PC-3 (cell line): Measurements from ENCODE around the gene MBOAT7. TPM values are rescaled to one million over a fixed set of nuclear protein-coding genes. Genes with fewer than 3 reads are reported as not detected.

Experiments
- ATAC-seq: fragments of 200-7000 bp; cut with Tn5 transposase; 2 replicates; pipeline ENCODE4 v1.9.1; 2020; ENCODE audit warnings: mild to moderate bottlenecking, moderate library complexity
- BruUV-seq: library from RNA; stranded (reverse); fragments of 400-500 nt; replicated peaks from 2 replicates; lab custom pipeline; 2021; lab: Mats Ljungman, UMichigan
- CTCF ChIA-PET: fragments of 300-600 bp; sonication (Branson Sonifier 250); formaldehyde crosslinking; loops from one replicate; lab custom pipeline; 2022; ENCODE audit warnings: antibody characterized with exemption; lab: Charles Lee
- POLR2A ChIA-PET: fragments of 300-600 bp; sonication (Branson Sonifier 250); formaldehyde crosslinking; loops from one replicate; lab custom pipeline; 2022; ENCODE audit warnings: antibody characterized with exemption; ENCODE audit not compliant: unreplicated experiment; lab: Charles Lee
- DNase-seq: peaks from one replicate; pipeline ENCODE4 v3.0.0-alpha.2; 2015
- H2AFZ ChIP-seq: fragments of 300-600 bp; sonication (generic); 2 replicates; pipeline ENCODE4 v1.6.0; 2016; ENCODE audit warnings: antibody characterized with exemption, low read length
- H3F3A ChIP-seq: fragments of 300-600 bp; sonication (generic); one replicate; pipeline ENCODE4 v1.6.0; 2017; ENCODE audit warnings: antibody characterized with exemption, low read length, control low read depth, mild to moderate bottlenecking; ENCODE audit not compliant: unreplicated experiment
- H3K27ac ChIP-seq: fragments of 300-600 bp; sonication (generic); 2 replicates; pipeline ENCODE4 v1.5.1; 2016; ENCODE audit warnings: mild to moderate bottlenecking, low read length
- H3K27me3 ChIP-seq: fragments of 300-600 bp; sonication (generic); 2 replicates; pipeline ENCODE4 v1.6.1; 2016; ENCODE audit warnings: low read length, mixed read lengths
- H3K36me3 ChIP-seq: fragments of 300-600 bp; sonication (generic); 2 replicates; pipeline ENCODE4 v1.6.1; 2016; ENCODE audit warnings: low read depth, mixed run types, low read length, mixed read lengths
- H3K4me1 ChIP-seq: fragments of 300-600 bp; sonication (generic); 2 replicates; pipeline ENCODE4 v1.5.1; 2016; ENCODE audit warnings: low read length; ENCODE audit not compliant: insufficient read depth
- H3K4me2 ChIP-seq: fragments of 300-600 bp; sonication (generic); 2 replicates; pipeline ENCODE4 v1.6.0; 2016; ENCODE audit warnings: low read length
- H3K4me3 ChIP-seq: fragments of 300-600 bp; sonication (generic); 2 replicates; pipeline ENCODE4 v1.5.1; 2016; ENCODE audit warnings: mild to moderate bottlenecking, low read length, mixed read lengths
- H3K79me2 ChIP-seq: fragments of 300-600 bp; sonication (generic); 2 replicates; pipeline ENCODE4 v1.6.1; 2017; ENCODE audit warnings: low read length, mixed read lengths
- H3K9ac ChIP-seq: fragments of 300-600 bp; sonication (generic); 2 replicates; pipeline ENCODE4 v1.6.0; 2016; ENCODE audit warnings: mild to moderate bottlenecking, low read length
- H3K9me2 ChIP-seq: fragments of 300-600 bp; sonication (generic); replicated peaks from 2 replicates; pipeline ENCODE4 v1.6.1; 2016; ENCODE audit warnings: mixed run types, low read length, mixed read lengths
- H3K9me3 ChIP-seq: fragments of 300-600 bp; sonication (generic); 2 replicates; pipeline ENCODE4 v1.6.1; 2016; ENCODE audit warnings: low read length, mixed read lengths
- H4K20me1 ChIP-seq: fragments of 300-600 bp; sonication (generic); 2 replicates; pipeline ENCODE4 v1.6.1; 2016; ENCODE audit warnings: low read length, mixed read lengths
- EZH2 ChIP-seq: fragments of 300-600 bp; sonication (generic); IDR thresholded peaks from one replicate; pipeline ENCODE4 v1.6.1; 2017; ENCODE audit warnings: antibody characterized with exemption, mild to moderate bottlenecking, low read length; ENCODE audit not compliant: unreplicated experiment
- EZH2phosphoT487 ChIP-seq: fragments of 300-600 bp; sonication (generic); IDR thresholded peaks from 2 replicates; pipeline ENCODE4 v1.6.1; 2018; ENCODE audit warnings: mild to moderate bottlenecking, antibody characterized with exemption, low read length, borderline replicate concordance
- intact Hi-C: fragments of 100-400 bp; cut with micrococcal nuclease; formaldehyde crosslinking; loops from 2 replicates; pipeline ENCODE4 v1.9.0; 2023
- total RNA-seq: library from RNA; depleted of rRNA; stranded (reverse); fragments of >200 nt; gene quantifications from 2 replicates; pipeline ENCODE4 v1.2.3, GENCODE V29; 2014
- TF ChIP-seq, protein P1 (sequence below): fragments of 300-600 bp; sonication (generic); conservative IDR thresholded peaks from 2 replicates; pipeline ENCODE4 v1.5.1; 2017; ENCODE audit warnings: antibody characterized with exemption, low read depth, mild to moderate bottlenecking, low read length

MBOAT7 gene
- total RNA-seq, 1 experiment from 2014 or later = 231 TPM

DNA sequence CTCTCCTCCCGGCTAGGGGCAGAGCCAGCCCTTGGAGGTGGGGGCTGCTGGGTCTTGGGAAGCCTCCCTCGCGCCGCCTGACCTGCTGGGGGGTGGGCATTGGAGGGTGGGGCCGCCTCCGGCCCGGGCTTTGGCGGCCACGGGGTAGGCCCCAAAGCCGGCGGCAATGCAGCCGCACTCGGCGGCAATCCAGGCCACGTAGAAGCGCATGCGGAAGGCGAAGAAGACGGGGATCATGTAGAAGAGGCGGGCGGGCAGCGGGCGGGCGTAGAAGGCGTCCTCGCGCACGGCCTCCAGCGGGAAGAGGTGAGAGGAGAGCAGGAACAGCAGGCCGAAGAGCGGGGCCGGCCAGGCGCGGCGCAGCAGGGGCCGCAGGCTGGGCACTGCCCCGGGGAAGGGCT lies 8.7 kb downstream of the MBOAT7 start:
- H3K4me2 ChIP-seq = no peak overlapping the region
- H3K36me3 ChIP-seq = peaks cover 25% of the 10 kb centered on the region
- ATAC-seq = no peak
- CTCF ChIA-PET = interaction anchor here (0.7 kb wide), 1 partner anchor 85 kb away, joined by 3 read pairs; no protein-coding TSS in a partner anchor
- H2AFZ ChIP-seq = no peak overlapping the region
- no peak overlapping the region for H3K9ac ChIP-seq
- no peaks in the 10 kb centered on the region for H3K79me2 ChIP-seq
- no TSS peak for BruUV-seq
- no peaks in the 10 kb centered on the region for H3K27me3 ChIP-seq
- no peaks in the 10 kb centered on the region for H4K20me1 ChIP-seq
- H3K9me2 ChIP-seq = no peaks in the 10 kb centered on the region
- no peaks in the 10 kb centered on the region for H3K9me3 ChIP-seq
- POLR2A ChIA-PET = no interaction called here
- no peaks in the 10 kb centered on the region for H3K4me1 ChIP-seq
- H3F3A ChIP-seq = no peaks in the 10 kb centered on the region
- TF ChIP-seq EZH2phosphoT487 (no peak), EZH2 (no peak)
- TF ChIP-seq, protein P1, sequence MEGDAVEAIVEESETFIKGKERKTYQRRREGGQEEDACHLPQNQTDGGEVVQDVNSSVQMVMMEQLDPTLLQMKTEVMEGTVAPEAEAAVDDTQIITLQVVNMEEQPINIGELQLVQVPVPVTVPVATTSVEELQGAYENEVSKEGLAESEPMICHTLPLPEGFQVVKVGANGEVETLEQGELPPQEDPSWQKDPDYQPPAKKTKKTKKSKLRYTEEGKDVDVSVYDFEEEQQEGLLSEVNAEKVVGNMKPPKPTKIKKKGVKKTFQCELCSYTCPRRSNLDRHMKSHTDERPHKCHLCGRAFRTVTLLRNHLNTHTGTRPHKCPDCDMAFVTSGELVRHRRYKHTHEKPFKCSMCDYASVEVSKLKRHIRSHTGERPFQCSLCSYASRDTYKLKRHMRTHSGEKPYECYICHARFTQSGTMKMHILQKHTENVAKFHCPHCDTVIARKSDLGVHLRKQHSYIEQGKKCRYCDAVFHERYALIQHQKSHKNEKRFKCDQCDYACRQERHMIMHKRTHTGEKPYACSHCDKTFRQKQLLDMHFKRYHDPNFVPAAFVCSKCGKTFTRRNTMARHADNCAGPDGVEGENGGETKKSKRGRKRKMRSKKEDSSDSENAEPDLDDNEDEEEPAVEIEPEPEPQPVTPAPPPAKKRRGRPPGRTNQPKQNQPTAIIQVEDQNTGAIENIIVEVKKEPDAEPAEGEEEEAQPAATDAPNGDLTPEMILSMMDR = no peak
- intact Hi-C loops = no loop called here
- no peak overlapping the region for H3K4me3 ChIP-seq
- no peak overlapping the region for H3K27ac ChIP-seq
- peak; percentile 1 for DNase-seq

DNA sequence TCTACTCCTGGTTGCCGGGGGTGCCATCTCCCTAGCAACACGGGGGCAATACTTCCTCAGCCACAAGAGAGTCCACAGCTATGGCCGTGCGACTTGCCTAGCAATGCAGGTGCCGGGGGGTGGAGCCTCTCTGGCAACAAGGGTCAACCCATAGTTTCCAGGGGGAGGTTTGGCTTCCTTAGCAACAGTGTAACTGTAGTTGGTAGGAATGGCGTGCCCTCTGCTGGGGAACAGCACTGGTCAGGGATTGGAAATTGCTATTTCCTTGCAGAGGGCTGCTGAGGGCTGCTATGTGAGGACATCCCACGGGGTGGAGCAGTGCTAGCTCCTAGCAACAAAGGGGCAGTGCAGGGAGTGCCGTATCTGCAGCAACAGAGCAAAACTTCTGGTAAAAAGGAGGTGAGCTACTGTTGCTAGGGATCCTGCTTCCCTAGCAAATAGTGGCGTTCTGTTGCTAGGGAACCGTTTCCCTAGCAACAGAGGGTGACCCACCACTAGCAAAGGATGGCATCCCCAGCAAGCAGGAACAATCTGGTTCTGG lies 9.4 kb downstream of the MBOAT7 start:
- Histone ChIP-seq H2AFZ (no peak overlapping the region), H3K9ac (no peak overlapping the region), H3K4me1 (no peaks in the 10 kb centered on the region), H3K27me3 (no peaks in the 10 kb centered on the region), H3K36me3 (peaks cover 25% of the 10 kb centered on the region), H3K79me2 (no peaks in the 10 kb centered on the region), H3K4me2 (no peak overlapping the region), H3K9me2 (no peaks in the 10 kb centered on the region), H3K4me3 (no peak overlapping the region), H3F3A (no peaks in the 10 kb centered on the region), H4K20me1 (no peaks in the 10 kb centered on the region), H3K9me3 (no peaks in the 10 kb centered on the region), H3K27ac (no peak overlapping the region)
- DNase-seq = peak; percentile 16
- peak; percentile 62 for ATAC-seq
- intact Hi-C loops = no loop called here
- no peak for TF ChIP-seq EZH2phosphoT487
- TF ChIP-seq, protein P1 = 0 out of 2 replicates have a peak, but pooled peaks have one; percentile 17
- CTCF ChIA-PET = interaction anchor here (0.7 kb wide), 1 partner anchor 86 kb away, joined by 3 read pairs; no protein-coding TSS in a partner anchor
- POLR2A ChIA-PET = no interaction called here
- no TSS peak for BruUV-seq

DNA sequence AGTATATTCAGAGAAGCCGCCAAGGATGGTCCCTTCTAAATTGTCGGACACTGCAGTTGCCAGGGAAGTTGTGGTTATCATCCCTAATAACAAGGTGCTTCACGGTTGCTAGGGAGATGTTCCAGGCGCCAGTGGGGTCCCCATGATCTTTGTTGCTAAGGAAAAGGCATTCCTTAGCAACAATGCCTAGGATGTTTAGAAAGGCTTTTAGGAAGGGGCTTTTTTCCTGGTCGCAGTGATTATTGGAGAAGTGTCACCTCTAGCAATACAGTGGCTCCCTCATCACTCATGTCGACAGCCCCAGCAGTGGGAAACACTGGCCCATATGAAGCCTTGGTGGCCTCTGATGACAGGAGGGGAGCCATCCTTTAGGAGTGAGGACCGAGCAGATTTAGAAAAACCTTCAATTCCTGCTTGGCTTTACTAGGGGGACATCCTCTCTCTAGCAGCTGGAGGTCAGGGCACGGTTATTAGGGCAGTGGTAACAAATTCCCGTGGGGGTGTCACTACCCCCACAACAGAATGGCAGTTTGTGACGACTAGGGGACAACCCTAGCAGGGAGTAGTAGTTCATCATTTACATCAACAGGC lies 10.0 kb downstream of the MBOAT7 start:
- Histone ChIP-seq H3K4me2 (no peak overlapping the region), H3K27ac (no peak overlapping the region), H2AFZ (no peak overlapping the region), H3K9ac (no peak overlapping the region), H3K4me1 (no peaks in the 10 kb centered on the region), H3K79me2 (no peaks in the 10 kb centered on the region), H3F3A (no peaks in the 10 kb centered on the region), H3K4me3 (no peak overlapping the region), H3K9me3 (no peaks in the 10 kb centered on the region), H4K20me1 (no peaks in the 10 kb centered on the region), H3K36me3 (peaks cover 24% of the 10 kb centered on the region), H3K27me3 (no peaks in the 10 kb centered on the region), H3K9me2 (no peaks in the 10 kb centered on the region)
- ATAC-seq = no peak
- CTCF ChIA-PET = no interaction called here
- TSS peak; percentile 31 for BruUV-seq
- intact Hi-C loops = no loop called here
- DNase-seq = peak; percentile 1
- TF ChIP-seq EZH2 = no peak
- TF ChIP-seq, protein P1 = no peak
- TF ChIP-seq EZH2phosphoT487 = no peak
- POLR2A ChIA-PET = no interaction called here
